ENCODE data around the gene GLUD1. TPM values are rescaled to one million over a fixed set of nuclear protein-coding genes. Genes with fewer than 3 reads are reported as not detected.
"Not testable (repeated sequence)": the region's sequence is repeated elsewhere in the genome, so short reads cannot be mapped to it uniquely, and the experiment has no call there.

Gene GLUD1
- total RNA-seq, 2 donors from 2014 or later: 107 TPM

GRCh38 chr10:87019066-87019465 lies 75.6 kb downstream of the GLUD1 start:
- not testable (repeated sequence) for H3K9me3 ChIP-seq (ENCODE audit: control insufficient read depth, low read length, poor library complexity, severe bottlenecking); ATAC-seq; H3K27ac Mint-ChIP-seq; H3K4me1 Mint-ChIP-seq; H3K4me3 Mint-ChIP-seq; H3K36me3 Mint-ChIP-seq (ENCODE audit: low read depth); DNase-seq; H3K27me3 Mint-ChIP-seq

- not testable (repeated sequence) for H3K27ac Mint-ChIP-seq
Measured at GRCh38 chr10:87018127-87018526, 76.5 kb downstream of the GLUD1 start.

DNA sequence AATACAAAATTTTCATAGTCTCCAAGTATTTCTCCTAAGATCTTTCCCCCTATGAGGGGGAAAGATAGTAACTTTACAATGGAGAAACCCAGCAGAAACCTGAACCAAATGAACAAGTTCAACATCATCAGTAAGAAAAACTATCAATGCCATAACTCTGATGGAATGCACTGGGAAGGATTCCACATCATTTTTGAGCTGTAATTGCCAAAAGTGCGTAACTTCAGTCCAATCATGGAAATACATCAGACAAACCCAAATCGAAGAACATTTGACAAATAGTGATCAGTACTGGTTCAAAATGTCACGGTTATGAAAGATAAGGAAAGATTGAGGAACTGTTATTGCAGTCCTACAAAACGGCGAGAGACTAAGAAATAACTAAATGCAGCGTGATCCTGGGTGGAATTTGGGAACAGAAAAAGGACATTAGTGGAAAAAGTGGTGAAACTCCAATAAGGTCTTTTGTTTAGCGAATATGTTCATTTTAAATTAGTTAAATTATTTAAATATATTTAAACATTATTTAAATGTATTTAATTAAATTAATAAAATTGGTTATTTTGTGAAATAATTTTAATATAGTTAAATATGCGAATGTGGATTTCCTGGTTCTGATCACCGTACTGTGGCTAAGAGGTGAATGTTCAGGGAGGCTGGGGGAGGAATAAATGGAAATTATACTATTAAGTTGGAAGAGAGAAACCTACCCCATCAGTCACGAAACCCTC lies 79.5 kb downstream of the GLUD1 start:
- DNase-seq; H3K9me3 ChIP-seq (ENCODE audit: control insufficient read depth, low read length, poor library complexity, severe bottlenecking); H3K4me1 Mint-ChIP-seq; H3K36me3 Mint-ChIP-seq (ENCODE audit: low read depth); H3K4me3 Mint-ChIP-seq; H3K27me3 Mint-ChIP-seq; ATAC-seq; H3K27ac Mint-ChIP-seq: not testable (repeated sequence)

More at GRCh38 chr10:87018127-87018526, 76.5 kb downstream of the GLUD1 start:
- not testable (repeated sequence) for H3K9me3 ChIP-seq (ENCODE audit: control insufficient read depth, low read length, poor library complexity, severe bottlenecking); DNase-seq; H3K36me3 Mint-ChIP-seq (ENCODE audit: low read depth); H3K27me3 Mint-ChIP-seq; ATAC-seq; H3K4me1 Mint-ChIP-seq; H3K4me3 Mint-ChIP-seq

- not testable (repeated sequence) for H3K27ac Mint-ChIP-seq; H3K4me3 Mint-ChIP-seq; H3K4me1 Mint-ChIP-seq; H3K36me3 Mint-ChIP-seq (ENCODE audit: low read depth); H3K9me3 ChIP-seq (ENCODE audit: control insufficient read depth, low read length, poor library complexity, severe bottlenecking); ATAC-seq; DNase-seq; H3K27me3 Mint-ChIP-seq
Measured at GRCh38 chr10:87013528-87013927, 81.1 kb downstream of the GLUD1 start.

GRCh38 chr10:87009134-87009696 lies 85.4 kb downstream of the GLUD1 start:
- H3K4me3 Mint-ChIP-seq; ATAC-seq; H3K9me3 ChIP-seq (ENCODE audit: control insufficient read depth, low read length, poor library complexity, severe bottlenecking); H3K27me3 Mint-ChIP-seq; DNase-seq; H3K27ac Mint-ChIP-seq; H3K4me1 Mint-ChIP-seq; H3K36me3 Mint-ChIP-seq (ENCODE audit: low read depth): not testable (repeated sequence)

GRCh38 chr10:87008303-87008702 lies 86.3 kb downstream of the GLUD1 start:
- not testable (repeated sequence) for H3K4me3 Mint-ChIP-seq; ATAC-seq; H3K9me3 ChIP-seq (ENCODE audit: control insufficient read depth, low read length, poor library complexity, severe bottlenecking); H3K27me3 Mint-ChIP-seq; H3K36me3 Mint-ChIP-seq (ENCODE audit: low read depth); DNase-seq; H3K4me1 Mint-ChIP-seq; H3K27ac Mint-ChIP-seq

- not testable (repeated sequence) for H3K9me3 ChIP-seq (ENCODE audit: control insufficient read depth, low read length, poor library complexity, severe bottlenecking); H3K4me1 Mint-ChIP-seq; H3K36me3 Mint-ChIP-seq (ENCODE audit: low read depth); ATAC-seq; H3K4me3 Mint-ChIP-seq; DNase-seq; H3K27me3 Mint-ChIP-seq; H3K27ac Mint-ChIP-seq
Measured at GRCh38 chr10:87007674-87008073, 87.0 kb downstream of the GLUD1 start.

GRCh38 chr10:87007124-87007523 lies 87.5 kb downstream of the GLUD1 start:
- ATAC-seq; H3K27ac Mint-ChIP-seq; DNase-seq; H3K27me3 Mint-ChIP-seq; H3K4me1 Mint-ChIP-seq; H3K36me3 Mint-ChIP-seq (ENCODE audit: low read depth); H3K9me3 ChIP-seq (ENCODE audit: control insufficient read depth, low read length, poor library complexity, severe bottlenecking); H3K4me3 Mint-ChIP-seq: not testable (repeated sequence)

GRCh38 chr10:87000491-87000890 lies 94.2 kb downstream of the GLUD1 start:
- H3K4me1 Mint-ChIP-seq: no peaks in the 10 kb centered on the region
- no peak overlapping the region for H3K4me3 Mint-ChIP-seq
- ATAC-seq (no peak), DNase-seq (no peak)
- no peaks in the 10 kb centered on the region for H3K36me3 Mint-ChIP-seq (ENCODE audit: low read depth)
- H3K9me3 ChIP-seq (ENCODE audit: control insufficient read depth, low read length, poor library complexity, severe bottlenecking): no peaks in the 10 kb centered on the region
- no peak overlapping the region for H3K27ac Mint-ChIP-seq
- no peaks in the 10 kb centered on the region for H3K27me3 Mint-ChIP-seq

Other genes with a start within 250 kb of the GLUD1 start
- 1 to 10 TPM in 1 of 2 donors, under 1 TPM in 1; 0.42 to 1.6 TPM for gene MMRN2, start 137.2 kb downstream of the GLUD1 start, total RNA-seq
- gene SNCG, start 136.2 kb downstream of the GLUD1 start, total RNA-seq: not detected
- gene ADIRF, start 126.4 kb downstream of the GLUD1 start, total RNA-seq: under 1 TPM in 1 of 2 donors, not detected in 1; 0.42 TPM
- gene FAM25A, start 74.5 kb downstream of the GLUD1 start, total RNA-seq: not detected
- 10 to 100 TPM; 28.9 to 31.3 TPM for gene SHLD2, start 363 bp upstream of the GLUD1 start, total RNA-seq
- gene NUTM2A, start 130.6 kb upstream of the GLUD1 start, total RNA-seq: 1 to 10 TPM; 1.0 to 1.7 TPM